GM20431 (cell line): ENCODE results near the gene ZC3H7B.

Source experiments
- in situ Hi-C: fragments of 300-500 bp; cut with MseI, MboI; formaldehyde crosslinking; loops from one replicate; pipeline ENCODE4 v1.15.0; 2020; ENCODE audit warnings: low sequenced_read_pairs; ENCODE audit not compliant: unreplicated experiment

ZC3H7B gene

DNA sequence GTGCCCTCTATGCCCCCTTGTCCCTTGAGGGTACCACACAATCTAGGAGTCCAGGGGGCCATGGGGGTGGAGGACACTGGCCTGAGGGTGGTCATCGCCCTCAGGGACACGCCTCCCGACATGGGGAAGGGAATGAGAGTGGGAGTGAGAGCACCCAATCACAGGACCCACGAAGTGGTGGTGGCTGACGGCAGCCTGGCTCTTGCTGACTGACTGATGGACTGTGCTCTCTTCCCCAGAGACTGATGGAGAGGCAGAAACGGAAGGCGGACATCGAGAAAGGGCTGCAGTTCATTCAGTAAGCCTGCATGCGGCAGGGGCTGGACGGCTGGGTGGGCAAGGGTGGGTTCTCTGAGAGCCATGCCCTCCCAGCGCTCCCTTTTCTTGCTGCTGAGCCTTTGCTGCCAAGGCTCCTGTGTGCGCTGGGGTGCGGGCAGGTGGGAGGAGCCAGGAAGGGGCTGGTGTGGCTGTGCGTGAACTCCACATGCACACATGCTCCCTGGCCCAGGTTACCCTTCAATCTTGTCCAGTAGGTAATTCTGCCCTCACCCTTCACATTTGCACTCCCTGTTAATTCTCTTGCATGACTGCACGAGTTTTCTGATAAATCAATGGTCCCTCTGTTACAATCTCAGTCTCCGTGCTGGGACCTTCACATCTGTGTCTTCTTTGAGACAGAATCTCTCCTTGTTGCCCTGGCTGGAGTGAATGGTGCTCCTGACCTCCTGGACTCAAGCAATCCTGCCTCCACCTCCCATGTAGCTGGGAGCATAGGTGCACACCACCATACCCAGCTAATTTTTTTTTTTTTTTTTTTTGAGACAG is 19.3 kb downstream of the ZC3H7B start:
- in situ Hi-C loops: no loop called here

DNA sequence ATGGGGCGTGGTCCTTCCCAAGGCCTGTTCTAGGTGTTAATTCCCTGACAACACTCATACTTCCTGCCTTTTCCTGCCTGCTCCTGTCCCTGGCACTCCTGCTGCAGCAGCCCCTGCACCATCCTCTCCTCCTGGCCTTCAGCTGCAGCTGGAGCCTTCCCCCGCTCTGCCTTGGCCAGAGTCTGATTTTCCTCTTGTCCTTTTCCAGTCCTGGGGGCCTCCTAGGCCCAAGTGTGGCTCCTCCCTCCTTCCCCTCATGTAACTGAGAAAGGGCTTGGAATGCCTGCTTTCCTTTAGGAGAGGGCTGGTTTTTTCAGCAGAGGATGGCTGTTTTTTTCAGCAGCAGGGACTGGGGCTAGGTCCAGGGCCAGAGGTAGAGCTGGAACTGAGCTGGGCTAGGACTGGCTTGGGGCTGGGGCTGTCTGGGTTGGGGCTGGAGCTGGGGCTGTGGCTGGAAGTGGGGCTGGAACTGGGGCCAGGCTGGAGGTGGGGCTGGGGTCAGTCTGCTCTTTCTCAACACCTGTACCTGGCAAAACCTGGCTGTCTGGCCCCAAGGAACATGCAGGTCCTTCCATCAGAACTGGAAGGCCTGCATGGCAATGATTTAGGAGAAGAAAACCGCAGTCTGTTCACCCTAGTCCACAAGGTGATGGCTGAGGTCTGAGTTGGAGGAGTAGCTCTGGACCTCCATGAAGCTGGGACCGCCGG is 23.6 kb downstream of the ZC3H7B start:
- in situ Hi-C loops: no loop called here

DNA sequence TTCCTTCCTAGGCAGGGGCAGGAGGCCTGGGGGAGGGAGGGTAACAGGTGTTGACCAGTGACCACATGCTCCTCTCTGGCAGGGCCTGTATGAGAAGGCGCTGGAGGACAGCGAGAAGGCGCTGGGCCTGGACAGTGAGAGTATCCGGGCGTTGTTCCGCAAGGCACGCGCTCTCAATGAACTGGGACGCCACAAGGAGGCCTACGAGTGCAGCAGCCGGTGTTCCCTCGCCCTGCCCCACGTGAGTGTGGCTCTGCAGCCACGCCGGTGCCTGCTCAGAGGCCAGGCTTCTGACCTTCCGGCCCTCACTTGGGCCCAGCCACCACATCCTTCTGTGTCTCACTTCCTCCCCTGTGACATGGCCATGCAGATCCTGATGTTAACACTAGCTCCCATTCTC is 25.8 kb downstream of the ZC3H7B start:
- in situ Hi-C loops: no loop called here

DNA sequence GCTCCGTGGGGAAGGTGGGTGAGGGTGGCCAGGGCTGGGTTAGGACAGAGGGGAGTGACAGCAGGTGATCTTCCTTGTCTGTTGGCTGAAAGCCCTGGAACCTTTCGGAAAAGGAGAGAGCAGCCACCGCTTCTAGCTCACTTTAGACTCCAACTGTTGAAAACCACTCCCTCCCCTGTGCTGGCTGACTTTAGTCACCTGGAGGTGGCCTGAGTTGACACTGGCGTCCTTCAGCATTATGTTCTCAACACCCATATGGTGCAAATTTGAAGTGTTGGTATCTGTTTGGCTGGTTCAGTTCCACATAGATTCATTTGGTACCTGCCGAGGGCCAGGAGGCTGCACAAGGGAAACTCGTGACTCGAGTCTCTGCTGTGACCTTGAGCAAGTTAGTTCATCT is 28.8 kb downstream of the ZC3H7B start:
- in situ Hi-C loops: no loop called here

DNA sequence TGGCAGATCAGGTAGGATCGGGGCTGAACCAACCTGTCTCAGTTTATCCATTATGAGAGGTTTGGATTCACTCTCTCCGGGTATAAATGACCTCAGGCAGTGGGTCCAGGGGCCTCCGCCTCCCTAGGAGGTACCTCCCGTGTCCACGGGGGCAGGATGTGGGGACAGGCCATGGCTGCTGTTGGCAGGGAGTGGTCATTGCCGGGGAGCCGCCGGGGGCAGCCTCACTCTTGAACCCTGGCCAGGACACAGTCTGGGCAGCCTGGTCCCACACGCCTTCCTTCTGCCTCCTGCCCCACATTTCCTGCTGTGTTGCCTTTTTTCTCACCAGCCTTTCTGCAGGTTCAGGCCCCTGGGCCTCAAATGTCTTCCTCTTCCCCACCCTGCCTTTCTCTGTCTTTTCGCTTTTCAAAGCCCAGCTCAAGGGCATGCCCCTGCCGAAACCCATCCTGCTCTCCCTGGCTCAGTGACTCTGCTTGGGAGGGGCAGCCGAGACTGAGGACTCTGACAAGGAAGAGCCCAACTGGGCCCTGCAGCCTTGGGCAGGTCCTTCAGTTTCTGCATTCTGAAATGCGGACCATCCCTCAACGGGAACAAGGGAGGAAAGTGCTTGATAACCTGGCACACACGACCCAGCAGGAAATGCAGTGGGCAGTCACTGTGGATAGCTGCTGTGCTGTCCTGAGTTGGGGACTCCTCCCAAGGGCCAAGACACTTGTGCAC is 31.1 kb downstream of the ZC3H7B start:
- in situ Hi-C loops: no loop called here

DNA sequence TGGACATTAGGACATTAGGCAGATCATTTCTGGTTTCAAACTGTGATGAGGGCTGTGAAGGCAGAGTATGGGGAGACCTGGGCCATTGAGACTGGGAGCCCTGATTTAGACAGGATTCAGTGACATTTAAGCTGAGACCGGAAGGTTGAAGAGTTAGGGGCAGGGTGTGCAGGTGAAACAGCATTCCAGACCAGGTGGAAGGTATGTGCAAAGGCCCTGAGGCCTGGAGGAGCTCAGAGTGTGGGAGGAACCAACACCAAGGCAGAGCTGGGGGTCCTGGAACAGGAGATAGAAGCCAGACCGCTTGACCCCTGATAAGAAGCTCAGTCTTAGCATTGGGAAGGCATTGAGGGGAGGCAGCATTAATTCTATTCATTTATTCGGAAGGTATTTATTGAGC is 32.5 kb downstream of the ZC3H7B start:
- in situ Hi-C loops: no loop called here

DNA sequence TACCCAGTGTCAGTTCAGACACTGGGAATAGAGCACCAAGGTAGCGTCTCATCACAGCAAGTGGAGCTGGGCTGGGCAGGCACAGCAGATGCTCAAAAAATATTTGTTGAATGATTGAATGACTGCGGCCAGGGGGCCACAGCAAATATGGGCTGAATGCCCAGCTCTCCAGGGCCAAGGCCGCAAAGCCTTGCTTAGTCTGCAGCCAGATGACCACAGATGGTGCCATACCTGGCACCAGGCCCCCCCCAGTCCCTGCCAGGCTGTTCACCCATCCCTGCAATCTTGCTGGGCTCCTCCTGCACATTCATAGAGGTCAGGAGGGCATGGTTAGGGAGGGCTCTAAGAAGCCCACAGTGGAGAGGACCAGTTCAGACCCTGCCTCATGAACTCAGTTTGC is 32.9 kb downstream of the ZC3H7B start:
- in situ Hi-C loops: no loop called here

DNA sequence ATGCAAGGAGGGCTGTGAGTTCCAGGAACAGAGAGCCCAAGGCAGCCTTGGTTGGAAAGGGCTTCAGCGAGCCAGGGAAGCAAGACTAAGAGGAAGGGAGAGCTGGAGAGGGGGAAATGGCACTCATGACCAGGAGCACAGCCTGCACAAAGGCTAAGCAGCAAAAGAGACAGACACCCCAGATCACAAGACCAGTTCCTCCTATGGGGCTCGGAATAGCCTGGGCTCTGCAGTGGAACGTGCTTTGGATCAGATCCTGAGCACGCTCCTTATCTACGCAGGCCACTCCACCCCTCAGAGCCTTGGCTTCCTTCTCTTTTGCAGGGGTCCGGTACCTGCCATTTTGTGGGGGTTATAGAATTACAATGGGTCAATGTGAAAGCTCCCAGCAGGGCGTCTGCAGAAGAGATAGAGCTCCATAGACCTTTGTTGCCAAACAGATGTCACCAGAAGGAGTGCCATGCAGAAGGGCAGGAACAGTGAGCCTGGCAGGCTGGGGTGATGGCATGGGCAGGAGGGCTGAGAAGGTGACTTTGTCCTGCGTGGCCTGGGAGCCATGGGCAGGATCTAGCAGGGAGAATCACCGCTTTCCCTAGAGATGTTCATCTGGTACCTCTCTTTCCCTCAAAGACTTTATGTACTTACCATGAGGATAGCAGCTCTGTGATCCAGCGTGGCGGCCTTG is 33.8 kb downstream of the ZC3H7B start:
- in situ Hi-C loops: no loop called here

DNA sequence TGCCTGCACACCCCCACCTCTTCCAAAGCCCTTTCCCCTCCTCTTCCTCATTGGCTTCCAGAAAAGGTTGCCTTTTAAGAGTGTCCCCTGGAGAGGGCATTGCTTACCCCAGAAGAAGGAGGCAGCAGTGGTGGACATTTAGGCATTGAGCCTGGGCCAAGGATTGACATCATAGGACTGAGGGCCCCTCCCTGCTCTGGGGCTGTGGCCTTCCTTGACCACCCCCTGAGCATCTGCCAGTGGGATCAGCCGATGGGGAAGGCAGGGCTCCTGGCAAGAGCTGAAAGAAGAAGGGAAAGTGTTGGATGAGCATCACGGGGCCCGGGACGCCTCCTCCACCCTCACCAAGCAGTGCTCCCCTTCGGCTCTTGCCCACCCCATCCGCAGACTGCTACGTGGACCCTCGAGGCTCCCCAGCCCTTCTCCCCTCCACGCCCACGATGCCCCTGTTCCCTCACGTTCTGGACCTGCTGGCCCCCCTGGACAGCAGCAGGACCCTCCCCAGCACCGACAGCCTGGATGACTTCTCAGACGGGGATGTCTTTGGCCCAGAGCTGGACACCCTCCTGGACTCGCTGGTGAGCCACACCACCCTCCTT is 37.4 kb downstream of the ZC3H7B start:
- in situ Hi-C loops: no loop called here

DNA sequence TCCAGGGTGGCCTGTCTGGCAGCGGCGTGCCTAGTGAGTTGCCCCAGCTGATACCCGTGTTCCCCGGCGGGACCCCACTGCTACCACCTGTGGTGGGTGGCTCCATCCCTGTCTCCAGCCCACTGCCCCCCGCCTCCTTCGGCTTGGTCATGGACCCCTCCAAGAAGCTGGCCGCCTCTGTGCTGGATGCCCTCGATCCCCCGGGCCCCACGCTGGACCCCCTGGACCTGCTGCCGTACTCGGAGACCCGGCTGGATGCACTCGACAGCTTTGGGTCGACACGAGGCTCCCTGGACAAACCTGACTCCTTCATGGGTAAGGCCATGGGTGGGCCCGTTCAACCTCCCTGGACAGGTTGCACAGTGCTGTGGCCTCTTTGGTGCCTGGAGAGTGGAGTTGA is 38.5 kb downstream of the ZC3H7B start:
- in situ Hi-C loops: no loop called here

DNA sequence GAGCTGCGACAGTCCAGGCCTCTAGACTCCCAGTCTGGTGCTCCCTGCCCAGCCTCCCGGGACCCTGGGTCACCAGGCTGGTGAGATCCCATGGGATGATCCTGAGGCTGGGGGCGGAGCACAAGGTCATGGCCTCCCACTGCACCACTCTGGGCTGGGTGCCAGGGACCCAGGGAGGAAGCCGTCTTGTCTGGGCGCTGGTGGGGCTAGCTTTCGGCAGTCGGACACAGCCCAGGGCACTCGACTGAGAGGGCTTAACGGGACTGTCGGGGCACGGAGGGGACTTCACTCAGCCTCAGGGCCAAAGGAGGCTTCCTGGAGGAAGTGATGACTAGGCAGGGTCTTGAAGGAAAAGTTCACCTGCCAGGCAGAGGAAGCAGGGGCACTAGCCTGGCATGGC is 39.0 kb downstream of the ZC3H7B start:
- in situ Hi-C loops: no loop called here

DNA sequence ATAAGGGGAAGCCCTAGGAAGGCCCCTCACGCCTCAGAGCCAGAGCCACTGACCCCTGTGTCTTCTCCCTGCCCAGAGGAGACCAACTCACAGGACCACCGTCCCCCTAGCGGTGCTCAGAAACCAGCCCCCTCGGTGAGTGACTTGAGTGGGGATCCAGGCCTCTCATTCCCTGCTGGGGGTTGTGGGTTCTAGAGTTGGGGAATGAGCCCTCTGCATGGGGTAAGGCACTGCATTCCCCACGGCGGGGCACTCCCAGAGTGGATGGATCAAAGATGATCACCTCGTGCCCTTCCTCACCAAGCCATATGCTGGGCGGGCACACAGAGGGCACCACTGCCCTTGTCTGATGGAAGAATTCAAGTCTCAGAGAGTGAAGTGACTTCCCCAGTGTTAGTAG is 39.7 kb downstream of the ZC3H7B start:
- in situ Hi-C loops: no loop called here

DNA sequence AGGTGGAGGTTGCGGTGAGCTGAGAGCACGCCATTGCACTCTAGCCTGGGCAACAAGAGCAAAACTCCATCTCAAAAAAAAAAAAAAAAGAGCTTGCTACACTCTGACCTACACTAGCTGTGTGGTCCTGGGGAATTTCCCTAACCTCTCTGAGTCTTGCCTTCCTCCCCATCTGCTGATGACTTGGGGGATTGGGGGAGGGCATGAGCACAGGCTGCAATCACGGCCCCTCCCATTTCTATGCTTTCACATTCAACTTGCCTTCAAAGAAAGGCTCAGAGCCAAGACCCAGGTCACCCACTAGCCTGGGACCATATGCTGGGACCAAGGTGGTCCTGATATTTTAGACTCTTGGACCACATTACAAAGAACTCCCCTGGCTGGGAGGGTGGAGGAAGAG is 40.7 kb downstream of the ZC3H7B start:
- in situ Hi-C loops: no loop called here

DNA sequence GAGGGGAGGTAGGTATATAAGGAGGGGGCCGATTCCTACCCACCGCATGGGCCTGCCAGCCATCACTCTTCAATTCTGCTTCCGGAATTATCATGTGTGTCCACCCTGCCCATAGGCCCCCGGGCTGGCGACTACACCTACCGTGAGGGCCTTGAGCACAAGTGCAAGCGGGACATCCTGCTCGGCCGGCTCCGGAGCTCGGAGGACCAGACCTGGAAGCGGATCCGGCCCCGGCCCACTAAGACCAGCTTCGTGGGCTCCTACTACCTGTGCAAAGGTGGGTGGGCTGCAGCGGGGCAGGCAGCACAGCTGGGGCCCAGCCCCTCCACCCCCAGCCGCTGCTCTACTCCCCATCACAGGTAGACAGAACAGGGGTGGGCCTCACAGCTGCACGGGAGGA is 42.0 kb downstream of the ZC3H7B start:
- in situ Hi-C loops: no loop called here

DNA sequence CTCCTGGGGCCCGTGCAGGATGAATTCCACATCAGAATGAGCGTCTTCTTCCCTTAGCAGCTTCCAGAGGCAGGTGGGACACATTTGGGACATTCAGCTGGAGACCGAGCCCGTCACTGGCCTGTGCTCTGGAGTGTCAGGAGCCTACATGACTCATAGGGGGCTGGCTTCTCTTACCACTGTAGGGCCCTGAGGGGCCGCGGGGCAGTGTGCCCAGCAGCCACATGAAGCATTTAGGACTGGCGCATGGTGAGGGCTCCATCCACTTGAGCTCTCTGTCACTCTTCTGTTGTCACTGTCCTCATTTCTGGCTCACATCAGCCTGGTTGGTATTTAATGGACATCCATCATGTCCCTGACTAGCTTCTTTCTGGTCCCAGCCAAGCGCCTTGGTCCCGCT is 42.4 kb downstream of the ZC3H7B start:
- in situ Hi-C loops: no loop called here

DNA sequence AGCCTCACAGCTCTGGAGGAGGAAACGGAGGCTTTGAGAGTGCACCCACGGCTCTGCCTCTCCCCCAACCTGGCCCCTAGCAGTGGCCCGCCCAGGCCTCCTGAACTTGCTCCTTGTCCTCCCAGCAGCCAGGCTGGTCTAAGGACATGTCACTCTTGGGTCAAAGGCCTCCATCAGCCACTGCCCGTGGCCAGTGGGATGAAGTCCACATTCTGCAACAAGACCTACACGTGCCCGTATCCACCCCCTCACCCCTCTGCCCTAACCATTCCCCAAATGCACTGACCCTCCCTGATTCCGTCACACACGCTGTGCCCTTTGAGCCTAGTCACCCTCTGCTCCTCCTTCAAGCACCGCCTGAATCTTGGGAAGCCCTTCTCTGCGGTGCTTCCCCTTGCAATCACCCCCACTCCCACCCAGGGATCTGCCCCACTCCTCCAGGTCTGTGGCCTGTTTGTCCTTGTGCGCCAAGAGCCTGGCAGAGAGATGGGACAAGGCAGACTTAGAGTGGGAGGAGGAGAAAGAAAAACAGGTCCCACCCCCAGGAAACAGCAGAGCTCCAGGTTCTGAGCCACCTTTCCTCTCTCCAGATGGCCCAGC is 43.0 kb downstream of the ZC3H7B start:
- in situ Hi-C loops: no loop called here

DNA sequence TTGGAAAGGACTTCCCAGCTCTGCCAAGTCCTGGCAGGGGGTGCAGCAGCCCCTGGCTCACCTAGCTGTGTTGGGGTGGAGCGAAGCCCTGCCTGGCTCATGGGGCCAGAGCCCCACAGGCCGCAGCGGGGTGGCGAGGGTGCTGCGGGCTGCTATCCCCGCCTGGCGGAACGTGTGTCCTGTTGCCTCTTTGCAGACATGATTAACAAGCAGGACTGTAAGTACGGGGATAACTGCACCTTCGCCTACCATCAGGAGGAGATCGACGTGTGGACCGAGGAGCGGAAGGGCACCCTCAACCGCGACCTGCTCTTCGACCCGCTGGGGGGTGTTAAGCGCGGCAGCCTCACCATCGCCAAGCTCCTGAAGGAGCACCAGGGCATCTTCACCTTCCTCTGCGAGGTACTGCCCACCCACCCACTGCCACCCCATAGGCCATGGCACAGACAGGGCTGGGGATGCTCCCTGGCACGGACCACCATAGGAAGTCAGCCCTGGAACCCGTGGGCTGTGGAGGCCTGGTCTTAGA is 44.5 kb downstream of the ZC3H7B start:
- in situ Hi-C loops: no loop called here

DNA sequence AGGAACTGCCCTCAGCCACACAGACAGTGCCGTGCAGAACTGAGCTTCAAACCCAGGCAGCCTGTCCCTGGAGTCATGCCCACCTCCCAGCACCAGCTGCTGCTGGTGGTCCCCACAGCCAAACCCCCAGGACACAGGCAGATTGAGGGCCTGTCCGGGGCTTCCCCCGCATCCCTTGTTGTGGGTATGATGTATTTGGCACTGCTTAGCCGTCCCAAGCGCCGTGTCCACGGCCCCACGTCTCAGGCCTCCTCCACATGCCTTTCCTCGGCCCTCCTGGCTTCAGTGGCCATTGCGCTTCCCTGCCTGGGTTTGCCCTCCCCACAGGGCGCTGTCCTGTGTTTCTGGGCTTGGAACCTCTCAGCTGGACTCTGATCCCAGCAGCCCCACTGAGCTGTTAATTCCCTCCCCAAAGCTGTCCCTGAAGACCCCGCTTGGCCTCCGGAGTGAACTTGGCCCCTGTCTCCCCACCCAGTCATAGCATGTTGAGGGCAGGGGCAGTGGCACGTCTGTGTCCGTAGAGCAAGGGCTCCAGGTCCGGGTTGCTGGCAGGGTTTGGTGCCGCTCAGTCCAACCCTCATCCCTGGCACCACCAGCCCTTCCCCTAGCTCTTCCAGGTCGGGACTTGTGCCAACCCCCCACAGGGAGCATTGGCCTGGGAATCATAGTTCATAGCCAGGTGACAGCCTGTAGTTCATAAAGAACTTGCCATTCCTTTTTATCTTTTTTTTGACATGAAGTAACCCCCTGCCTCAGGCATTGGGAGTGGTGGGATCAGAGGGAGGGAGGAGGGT is 45.9 kb downstream of the ZC3H7B start:
- in situ Hi-C loops: no loop called here

DNA sequence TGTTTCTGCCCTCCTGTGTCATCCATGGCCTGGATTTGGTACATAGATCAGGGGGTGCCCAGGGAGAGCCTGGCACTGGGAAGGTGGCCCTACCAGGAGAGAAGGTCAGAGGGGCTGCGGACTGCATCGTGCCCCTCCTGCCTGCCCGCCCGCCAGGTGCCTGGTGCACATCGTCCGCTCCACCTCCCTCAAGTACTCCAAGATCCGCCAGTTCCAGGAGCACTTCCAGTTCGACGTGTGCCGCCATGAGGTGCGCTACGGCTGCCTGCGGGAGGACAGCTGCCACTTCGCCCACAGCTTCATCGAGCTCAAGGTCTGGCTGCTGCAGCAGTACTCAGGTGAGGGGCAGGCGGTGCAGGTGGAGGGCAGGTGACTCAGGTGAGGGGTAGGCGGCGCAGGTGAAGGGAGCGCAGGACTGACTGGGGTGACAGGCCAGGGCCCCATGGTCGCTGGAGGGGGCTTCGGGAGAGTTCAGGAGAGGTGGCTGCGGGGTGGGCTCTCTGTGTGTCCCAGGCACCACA is 47.7 kb downstream of the ZC3H7B start:
- in situ Hi-C loops: no loop called here
